ENCODE results near the gene PLXNA2.

DNA sequence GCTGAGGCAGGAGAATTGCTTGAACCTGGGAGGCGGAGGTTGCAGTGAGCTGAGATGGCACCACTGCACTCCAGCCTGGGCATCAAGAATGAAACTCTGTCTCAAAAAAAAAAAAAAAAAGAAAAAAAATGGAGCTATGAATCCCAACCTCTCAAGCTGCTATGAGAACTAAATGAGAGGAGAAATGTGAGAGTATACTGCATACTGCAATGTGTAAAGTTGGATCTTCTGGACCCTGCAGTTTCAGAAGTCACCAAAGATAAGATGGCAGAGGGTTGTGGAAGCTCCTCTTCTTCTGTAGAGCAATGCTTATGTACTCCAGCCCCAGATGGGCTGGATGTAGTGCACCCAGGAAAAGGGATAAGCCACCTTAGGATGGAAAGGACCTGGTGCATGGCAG, 55.6 kb downstream of the PLXNA2 start:
- TF ChIP-seq, protein P1, sequence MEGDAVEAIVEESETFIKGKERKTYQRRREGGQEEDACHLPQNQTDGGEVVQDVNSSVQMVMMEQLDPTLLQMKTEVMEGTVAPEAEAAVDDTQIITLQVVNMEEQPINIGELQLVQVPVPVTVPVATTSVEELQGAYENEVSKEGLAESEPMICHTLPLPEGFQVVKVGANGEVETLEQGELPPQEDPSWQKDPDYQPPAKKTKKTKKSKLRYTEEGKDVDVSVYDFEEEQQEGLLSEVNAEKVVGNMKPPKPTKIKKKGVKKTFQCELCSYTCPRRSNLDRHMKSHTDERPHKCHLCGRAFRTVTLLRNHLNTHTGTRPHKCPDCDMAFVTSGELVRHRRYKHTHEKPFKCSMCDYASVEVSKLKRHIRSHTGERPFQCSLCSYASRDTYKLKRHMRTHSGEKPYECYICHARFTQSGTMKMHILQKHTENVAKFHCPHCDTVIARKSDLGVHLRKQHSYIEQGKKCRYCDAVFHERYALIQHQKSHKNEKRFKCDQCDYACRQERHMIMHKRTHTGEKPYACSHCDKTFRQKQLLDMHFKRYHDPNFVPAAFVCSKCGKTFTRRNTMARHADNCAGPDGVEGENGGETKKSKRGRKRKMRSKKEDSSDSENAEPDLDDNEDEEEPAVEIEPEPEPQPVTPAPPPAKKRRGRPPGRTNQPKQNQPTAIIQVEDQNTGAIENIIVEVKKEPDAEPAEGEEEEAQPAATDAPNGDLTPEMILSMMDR (IDR thresholded peaks at IDR 0.05 in 2 of 3, conservative IDR thresholded peaks at IDR 0.05 in 1 of 3; ENCODE audit: borderline replicate concordance in 1 of 3, insufficient read depth in 1 of 3, low read depth in 2 of 3, low read length in 2 of 3) = no peak
- no peak for TF ChIP-seq POLR2A (IDR thresholded peaks at IDR 0.05; ENCODE audit: borderline replicate concordance, extremely low read depth, insufficient read depth, insufficient read length)
- no peak for TF ChIP-seq POLR2AphosphoS5 (IDR thresholded peaks at IDR 0.05; ENCODE audit: low read depth, low read length)
- no peak for TF ChIP-seq EGR1 (IDR thresholded peaks at IDR 0.05; ENCODE audit: low read depth)

Measured in HCT116 (cell line).